Lung (tissue), 12 donors: ENCODE results near the gene TNS3. TPM values are rescaled to one million over a fixed set of nuclear protein-coding genes. Genes with fewer than 3 reads are reported as not detected.

Source experiments
- ATAC-seq: fragments of 200-7000 bp; cut with Tn5 transposase; one replicate; pipeline ENCODE4 v1.9.1; 2020; ENCODE audit warnings: moderate number of reproducible peaks; ENCODE audit not compliant: insufficient read depth, low FRiP score
- DNase-seq, 3 donors: peaks; one replicate each; pipeline ENCODE4 v3.0.0-alpha.2; 2013 to 2017
- H3K27ac ChIP-seq, 2 donors: one replicate each; pipeline ENCODE4 v1.5.1; 2013; ENCODE audit warnings: mild to moderate bottlenecking in 2 of 2, moderate library complexity in 2 of 2, control low read depth in 1 of 2, inconsistent platforms in 1 of 2, low read depth in 1 of 2, low read length in 1 of 2
- H3K27me3 ChIP-seq, 3 donors: one replicate each; pipeline ENCODE4 v1.5.1; 2013; ENCODE audit warnings: low read length in 2 of 3; ENCODE audit not compliant: control insufficient read depth in 3 of 3, insufficient read depth in 3 of 3
- H3K36me3 ChIP-seq, 4 donors: one replicate each; pipeline ENCODE4 v1.5.1; 2013; ENCODE audit warnings: low read length in 4 of 4, mild to moderate bottlenecking in 1 of 4, moderate library complexity in 1 of 4; ENCODE audit not compliant: control insufficient read depth in 4 of 4, insufficient read depth in 4 of 4
- H3K4me1 ChIP-seq, 5 donors: one replicate each; pipeline ENCODE4 v1.5.1; 2013; ENCODE audit warnings: low read length in 5 of 5, mild to moderate bottlenecking in 2 of 5, moderate library complexity in 1 of 5; ENCODE audit not compliant: control insufficient read depth in 5 of 5, insufficient read depth in 5 of 5
- H3K4me3 ChIP-seq: one replicate; pipeline ENCODE4 v1.5.1; 2013; ENCODE audit warnings: mild to moderate bottlenecking, control low read depth, moderate library complexity
- H3K9ac ChIP-seq, 2 donors: one replicate each; pipeline ENCODE4 v1.5.1; 2013; ENCODE audit warnings: low read length in 2 of 2, control low read depth in 1 of 2; ENCODE audit not compliant: insufficient read depth in 1 of 2
- H3K9me3 ChIP-seq, 4 donors: one replicate each; pipeline ENCODE4 v1.5.1; 2013; ENCODE audit warnings: low read length in 3 of 4, mild to moderate bottlenecking in 1 of 4, moderate library complexity in 1 of 4; ENCODE audit not compliant: control insufficient read depth in 4 of 4, insufficient read depth in 3 of 4
- WGBS, 2 donors: extraction: QIAGEN DNeasy Blood & Tissue Kit; methylation state at CpG; one replicate each; pipeline ENCODE4 v1.1.7; 2013; 5-methylcytosine and 5-hydroxymethylcytosine counted together
- polyA plus RNA-seq, 2 donors: library from polyadenylated mRNA; stranded (reverse); fragments of 200-250 nt; gene quantifications; one replicate each; pipeline ENCODE4 v1.2.1, GENCODE V29; 2013
- total RNA-seq, 2 donors: library from RNA; depleted of rRNA in 1 of 2; stranded (reverse); fragments of >200 nt in 1 of 2; gene quantifications; one replicate each; pipeline ENCODE4 v1.2.1, GENCODE V29; 2014 to 2021
- TF ChIP-seq, protein P1 (sequence below): IDR thresholded peaks from 2 replicates; pipeline ENCODE4 v1.5.1; 2012; ENCODE audit warnings: mild to moderate bottlenecking; ENCODE audit errors: control extremely low read depth, extremely low read depth
- donor health status: control.
- donor health status: control.
- donor health status: Bipolar disorder and iron deficiency.
- donor health status: healthy.
- donor health status: DM: yes; HTN: yes; CAD: no.

Gene TNS3
- total and polyA plus RNA-seq, 4 donors = 23.8 to 140 (median 85.7) TPM

DNA sequence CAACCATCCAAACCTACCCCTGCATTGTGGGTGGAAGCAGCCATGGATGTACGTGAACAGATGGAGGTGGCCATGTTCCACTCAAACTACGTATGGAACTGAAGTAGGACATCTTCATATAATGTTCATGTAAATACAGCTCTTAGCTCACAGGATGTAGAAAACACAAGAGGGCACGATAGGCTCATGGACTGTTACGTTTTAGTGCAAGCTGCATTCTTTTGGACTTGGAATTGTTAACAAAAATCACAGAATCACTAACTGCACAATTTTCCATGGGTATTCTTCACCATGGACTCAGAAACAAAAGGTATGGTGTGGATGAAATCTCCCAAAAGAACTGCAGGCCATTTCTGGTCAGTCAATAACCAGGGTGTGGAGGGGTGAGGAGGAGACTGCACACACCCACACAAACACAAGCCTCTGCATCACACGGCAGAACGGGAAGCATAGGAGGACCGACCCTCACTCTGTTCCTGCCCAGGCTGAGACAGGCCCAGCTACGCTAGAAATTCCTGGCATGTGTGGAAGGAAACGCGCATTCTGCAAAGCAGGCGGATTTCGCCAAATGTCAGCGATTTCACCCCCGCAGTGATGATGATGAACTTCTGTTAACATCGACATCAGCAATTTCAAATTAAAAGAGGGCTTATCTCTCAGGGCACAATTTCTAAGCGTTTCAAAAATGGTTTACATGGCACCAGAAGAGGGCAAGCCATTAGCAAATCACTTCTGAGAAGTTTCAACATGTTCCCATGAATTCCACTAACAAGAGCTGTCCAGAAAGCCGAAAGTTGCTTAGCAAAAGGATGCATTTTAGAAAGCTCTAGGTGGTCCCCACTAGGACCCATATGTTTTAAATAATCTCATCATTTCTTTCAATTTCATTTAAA lies 149.0 kb downstream of the TNS3 start:
- Histone ChIP-seq H3K9ac (no peak overlapping the region), H3K27me3 (no peaks in the 10 kb centered on the region), H3K4me1 (peaks cover 0 to 37% (median 8%) of the 10 kb centered on the region in 5 donors), H3K4me3 (no peak overlapping the region), H3K27ac (peak overlapping the region in 1 of 2 donors; percentile 35), H3K36me3 (peaks cover 0 to 9% (median 6%) of the 10 kb centered on the region in 4 donors), H3K9me3 (no peaks in the 10 kb centered on the region)
- DNase-seq (peak; percentile 78 to 88 (median 85)), ATAC-seq (peak; percentile 59)
- TF ChIP-seq, protein P1, sequence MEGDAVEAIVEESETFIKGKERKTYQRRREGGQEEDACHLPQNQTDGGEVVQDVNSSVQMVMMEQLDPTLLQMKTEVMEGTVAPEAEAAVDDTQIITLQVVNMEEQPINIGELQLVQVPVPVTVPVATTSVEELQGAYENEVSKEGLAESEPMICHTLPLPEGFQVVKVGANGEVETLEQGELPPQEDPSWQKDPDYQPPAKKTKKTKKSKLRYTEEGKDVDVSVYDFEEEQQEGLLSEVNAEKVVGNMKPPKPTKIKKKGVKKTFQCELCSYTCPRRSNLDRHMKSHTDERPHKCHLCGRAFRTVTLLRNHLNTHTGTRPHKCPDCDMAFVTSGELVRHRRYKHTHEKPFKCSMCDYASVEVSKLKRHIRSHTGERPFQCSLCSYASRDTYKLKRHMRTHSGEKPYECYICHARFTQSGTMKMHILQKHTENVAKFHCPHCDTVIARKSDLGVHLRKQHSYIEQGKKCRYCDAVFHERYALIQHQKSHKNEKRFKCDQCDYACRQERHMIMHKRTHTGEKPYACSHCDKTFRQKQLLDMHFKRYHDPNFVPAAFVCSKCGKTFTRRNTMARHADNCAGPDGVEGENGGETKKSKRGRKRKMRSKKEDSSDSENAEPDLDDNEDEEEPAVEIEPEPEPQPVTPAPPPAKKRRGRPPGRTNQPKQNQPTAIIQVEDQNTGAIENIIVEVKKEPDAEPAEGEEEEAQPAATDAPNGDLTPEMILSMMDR = no peak
- 83 to 88% methylated on average over 17 of the region's 17 CpGs for WGBS, 2 donors

DNA sequence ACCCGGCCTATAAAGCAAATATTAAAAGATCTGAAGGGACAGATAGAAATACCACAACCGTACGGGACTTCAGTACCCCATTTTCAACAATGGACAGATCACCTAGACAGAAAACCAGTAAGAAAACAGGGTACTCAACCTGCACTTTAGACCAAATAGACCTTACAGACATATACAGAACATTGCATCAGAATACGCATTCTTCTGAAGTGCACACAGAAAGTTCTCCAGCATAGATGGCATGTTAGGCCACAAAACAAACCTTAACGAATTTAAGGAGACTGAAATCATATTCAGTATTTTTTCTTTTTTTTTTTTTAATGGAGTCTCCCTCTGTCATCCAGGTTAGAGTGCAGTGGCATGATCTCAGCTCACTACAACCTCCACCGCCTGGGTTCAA lies 151.5 kb downstream of the TNS3 start:
- Histone ChIP-seq H3K27me3 (no peaks in the 10 kb centered on the region), H3K36me3 (peaks cover 0 to 17% (median 13%) of the 10 kb centered on the region in 4 donors), H3K4me3 (no peak overlapping the region), H3K4me1 (peaks cover 0 to 34% (median 8%) of the 10 kb centered on the region in 5 donors), H3K9me3 (no peaks in the 10 kb centered on the region), H3K9ac (no peak overlapping the region), H3K27ac (no peak overlapping the region)
- no peak for DNase-seq
- ATAC-seq = no peak
- WGBS, 2 donors = 78 to 93% methylated on average over 6 of the region's 6 CpGs
- TF ChIP-seq, protein P1 = no peak

DNA sequence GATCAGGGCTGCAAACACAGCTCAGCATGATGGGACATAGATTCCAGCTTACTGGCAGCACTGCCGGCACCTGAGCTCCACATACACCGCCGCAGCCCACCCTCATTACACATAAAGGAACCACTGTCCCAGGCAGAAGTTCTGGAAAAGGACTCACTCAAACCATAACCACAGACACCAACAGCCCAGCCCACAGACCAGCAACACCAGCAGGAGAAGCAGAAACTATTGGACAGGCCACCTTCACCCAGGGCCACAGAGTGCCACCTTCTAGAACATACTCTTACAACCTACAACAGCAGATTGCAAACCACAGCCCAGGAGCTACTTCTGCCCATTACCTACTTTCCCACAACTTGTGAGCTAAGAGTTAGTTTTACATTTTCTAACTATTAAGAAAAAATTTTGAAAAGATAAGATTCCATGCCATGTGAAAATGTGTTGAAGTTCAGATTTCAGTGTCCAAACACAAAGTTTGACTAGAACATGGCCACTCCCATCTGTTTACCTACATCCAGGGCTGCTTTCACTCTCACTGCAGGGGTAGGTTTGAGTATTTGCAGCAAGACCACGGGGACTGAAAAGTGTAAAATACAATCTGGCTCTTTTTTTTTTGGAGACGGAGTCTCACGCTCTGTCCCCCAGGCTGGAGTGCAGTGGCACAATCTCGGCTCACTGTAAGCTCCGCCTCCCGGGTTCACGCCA lies 153.0 kb downstream of the TNS3 start:
- DNase-seq (no peak), ATAC-seq (no peak)
- no peak overlapping the region for H3K9ac ChIP-seq
- H3K9me3 ChIP-seq = no peaks in the 10 kb centered on the region
- no peak overlapping the region for H3K4me3 ChIP-seq
- TF ChIP-seq, protein P1 = no peak
- H3K36me3 ChIP-seq = peaks cover 0 to 23% (median 10%) of the 10 kb centered on the region in 4 donors
- 93 to 94% methylated on average over 10 of the region's 10 CpGs for WGBS, 2 donors
- peak overlapping the region in 1 of 2 donors; percentile 9 for H3K27ac ChIP-seq
- H3K4me1 ChIP-seq = peaks cover 0 to 34% (median 8%) of the 10 kb centered on the region in 5 donors
- no peaks in the 10 kb centered on the region for H3K27me3 ChIP-seq
